Breast epithelium (tissue), 3 donors: Measurements from ENCODE around the gene DGKB.

ENCODE experiments used
- POLR2AphosphoS5 ChIP-seq, 3 donors: sonication (generic); formaldehyde crosslinking; IDR thresholded peaks; one replicate each; pipeline ENCODE4 v1.6.1; 2017; ENCODE audit warnings: antibody characterized with exemption in 3 of 3
- TF ChIP-seq, protein P1 (sequence below), 3 donors: fragments of 450-650 bp; IDR thresholded peaks; one replicate each; pipeline ENCODE4 v1.5.1; 2016 to 2017; ENCODE audit warnings: antibody characterized with exemption in 3 of 3, mild to moderate bottlenecking in 3 of 3, moderate library complexity in 3 of 3

GRCh38 chr7:14740606-14741005 is 161.9 kb downstream of the DGKB start:
- TF ChIP-seq, protein P1, sequence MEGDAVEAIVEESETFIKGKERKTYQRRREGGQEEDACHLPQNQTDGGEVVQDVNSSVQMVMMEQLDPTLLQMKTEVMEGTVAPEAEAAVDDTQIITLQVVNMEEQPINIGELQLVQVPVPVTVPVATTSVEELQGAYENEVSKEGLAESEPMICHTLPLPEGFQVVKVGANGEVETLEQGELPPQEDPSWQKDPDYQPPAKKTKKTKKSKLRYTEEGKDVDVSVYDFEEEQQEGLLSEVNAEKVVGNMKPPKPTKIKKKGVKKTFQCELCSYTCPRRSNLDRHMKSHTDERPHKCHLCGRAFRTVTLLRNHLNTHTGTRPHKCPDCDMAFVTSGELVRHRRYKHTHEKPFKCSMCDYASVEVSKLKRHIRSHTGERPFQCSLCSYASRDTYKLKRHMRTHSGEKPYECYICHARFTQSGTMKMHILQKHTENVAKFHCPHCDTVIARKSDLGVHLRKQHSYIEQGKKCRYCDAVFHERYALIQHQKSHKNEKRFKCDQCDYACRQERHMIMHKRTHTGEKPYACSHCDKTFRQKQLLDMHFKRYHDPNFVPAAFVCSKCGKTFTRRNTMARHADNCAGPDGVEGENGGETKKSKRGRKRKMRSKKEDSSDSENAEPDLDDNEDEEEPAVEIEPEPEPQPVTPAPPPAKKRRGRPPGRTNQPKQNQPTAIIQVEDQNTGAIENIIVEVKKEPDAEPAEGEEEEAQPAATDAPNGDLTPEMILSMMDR (IDR thresholded peaks at IDR 0.05), result no peak
- TF ChIP-seq POLR2AphosphoS5 (IDR thresholded peaks at IDR 0.05), result no peak
